HG03439 (cell line): Measurements from ENCODE around the gene WFDC11.
"Not testable (repeated sequence)": the region's sequence is repeated elsewhere in the genome, so short reads cannot be mapped to it uniquely, and the experiment has no call there.

ENCODE experiments used
- ATAC-seq: cut with Tn5 transposase; IDR thresholded peaks from one replicate; pipeline ENCODE4 v1.9.1; 2021; ENCODE audit warnings: mild to moderate bottlenecking, moderate library complexity; ENCODE audit not compliant: unreplicated experiment

Gene WFDC11

GRCh38 chr20:45670139-45670538, at the start of gene WFDC11:
Gene WFDC11, minus strand, starts transcription at chr20:45670239. Its CDS starts 19,639 bp downstream, at chr20:45650600.
- no peak for ATAC-seq

- ATAC-seq = not testable (repeated sequence)
Measured at GRCh38 chr20:45716141-45716688, 46.2 kb upstream of the WFDC11 start.

- ATAC-seq = no peak
Measured at GRCh38 chr20:45704969-45705637, 35.1 kb upstream of the WFDC11 start, which contains the start of gene WFDC10B. Gene WFDC10B, minus strand, starts transcription at chr20:45705019. Its CDS starts 19,027 bp downstream, at chr20:45685992.

GRCh38 chr20:45701873-45702272, 31.8 kb upstream of the WFDC11 start, which contains the start of gene WFDC13:
Gene WFDC13, plus strand, starts transcription at chr20:45702038. Its CDS starts 86 bp downstream, at chr20:45702124.
- ATAC-seq = no peak

- no peak for ATAC-seq
Measured at GRCh38 chr20:45701104-45701503, 31.1 kb upstream of the WFDC11 start.

- ATAC-seq = no peak
Measured at GRCh38 chr20:45695496-45695895, 25.5 kb upstream of the WFDC11 start.

GRCh38 chr20:45693346-45693745, 23.3 kb upstream of the WFDC11 start:
- not testable (repeated sequence) for ATAC-seq

GRCh38 chr20:45685896-45686295, 15.9 kb upstream of the WFDC11 start:
- ATAC-seq = no peak

GRCh38 chr20:45679650-45680049, 9.6 kb upstream of the WFDC11 start:
- ATAC-seq = no peak

- no peak for ATAC-seq
Measured at GRCh38 chr20:45672765-45673164, 2.7 kb upstream of the WFDC11 start.

- ATAC-seq = not testable (repeated sequence)
Measured at GRCh38 chr20:45657038-45657437, 13.0 kb downstream of the WFDC11 start.

- not testable (repeated sequence) for ATAC-seq
Measured at GRCh38 chr20:45651726-45652125, 18.3 kb downstream of the WFDC11 start.

GRCh38 chr20:45649312-45649863, 20.7 kb downstream of the WFDC11 start:
- no peak for ATAC-seq

GRCh38 chr20:45647441-45648050, 22.5 kb downstream of the WFDC11 start:
- no peak for ATAC-seq

- no peak for ATAC-seq
Measured at GRCh38 chr20:45646875-45647274, 23.2 kb downstream of the WFDC11 start.

GRCh38 chr20:45645869-45646268, 24.2 kb downstream of the WFDC11 start:
- ATAC-seq = not testable (repeated sequence)

- ATAC-seq = not testable (repeated sequence)
Measured at GRCh38 chr20:45641076-45641475, 29.0 kb downstream of the WFDC11 start.

GRCh38 chr20:45639687-45640086, 30.4 kb downstream of the WFDC11 start:
- ATAC-seq = no peak

- no peak for ATAC-seq
Measured at GRCh38 chr20:45636513-45636912, 33.5 kb downstream of the WFDC11 start.

GRCh38 chr20:45631184-45631583, 38.9 kb downstream of the WFDC11 start, which contains the start of gene WFDC9:
Gene WFDC9, minus strand, starts transcription at chr20:45631284. Its CDS starts 21,103 bp downstream, at chr20:45610181.
- no peak for ATAC-seq

GRCh38 chr20:45630371-45630770, 39.7 kb downstream of the WFDC11 start:
- ATAC-seq = no peak
